ENCODE measurements around the gene TMEM129.

The TMEM129 gene

GRCh38 chr4:1741208-1741607, 20.1 kb upstream of the TMEM129 start:
- DNase-seq (ENCODE audit: extremely low read depth, insufficient read length) = no peak
- TF ChIP-seq CTCF (IDR thresholded peaks at IDR 0.05; ENCODE audit: insufficient read depth, low read length, poor library complexity, severe bottlenecking) = no peak

GRCh38 chr4:1740021-1740545, 19.0 kb upstream of the TMEM129 start:
- Histone ChIP-seq H3K36me3 (ENCODE audit: control insufficient read depth, insufficient read depth, low read length) (peaks cover 58% of the 10 kb centered on the region), H3K4me3 (replicated peaks; ENCODE audit: low read depth, low read length) (no peak overlapping the region), H3K27me3 (replicated peaks; ENCODE audit: control insufficient read depth, insufficient read depth, low read length) (no peaks in the 10 kb centered on the region)
- no peak for DNase-seq (ENCODE audit: extremely low read depth, insufficient read length)
- TF ChIP-seq CTCF (IDR thresholded peaks at IDR 0.05; ENCODE audit: insufficient read depth, low read length, poor library complexity, severe bottlenecking) = no peak

More at GRCh38 chr4:1741208-1741607, 20.1 kb upstream of the TMEM129 start:
- peaks cover 52% of the 10 kb centered on the region for H3K36me3 ChIP-seq (ENCODE audit: control insufficient read depth, insufficient read depth, low read length)
- no peaks in the 10 kb centered on the region for H3K27me3 ChIP-seq (replicated peaks; ENCODE audit: control insufficient read depth, insufficient read depth, low read length)
- no peak overlapping the region for H3K4me3 ChIP-seq (replicated peaks; ENCODE audit: low read depth, low read length)

- TF ChIP-seq CTCF (IDR thresholded peaks at IDR 0.05; ENCODE audit: insufficient read depth, low read length, poor library complexity, severe bottlenecking) = no peak
- Histone ChIP-seq H3K27me3 (replicated peaks; ENCODE audit: control insufficient read depth, insufficient read depth, low read length) (no peaks in the 10 kb centered on the region), H3K4me3 (replicated peaks; ENCODE audit: low read depth, low read length) (no peak overlapping the region), H3K36me3 (ENCODE audit: control insufficient read depth, insufficient read depth, low read length) (peaks cover 62% of the 10 kb centered on the region)
- no peak for DNase-seq (ENCODE audit: extremely low read depth, insufficient read length)
Measured at GRCh38 chr4:1739358-1739757, 18.2 kb upstream of the TMEM129 start.

- H3K36me3 ChIP-seq (ENCODE audit: control insufficient read depth, insufficient read depth, low read length) = peaks cover 60% of the 10 kb centered on the region
- TF ChIP-seq CTCF (IDR thresholded peaks at IDR 0.05; ENCODE audit: insufficient read depth, low read length, poor library complexity, severe bottlenecking) = no peak
Measured at GRCh38 chr4:1738410-1738809, 17.3 kb upstream of the TMEM129 start.

GRCh38 chr4:1737666-1738065, 16.5 kb upstream of the TMEM129 start:
- Histone ChIP-seq H3K4me3 (replicated peaks; ENCODE audit: low read depth, low read length) (no peak overlapping the region), H3K36me3 (ENCODE audit: control insufficient read depth, insufficient read depth, low read length) (peaks cover 63% of the 10 kb centered on the region), H3K27me3 (replicated peaks; ENCODE audit: control insufficient read depth, insufficient read depth, low read length) (no peaks in the 10 kb centered on the region)
- no peak for DNase-seq (ENCODE audit: extremely low read depth, insufficient read length)
- no peak for TF ChIP-seq CTCF (IDR thresholded peaks at IDR 0.05; ENCODE audit: insufficient read depth, low read length, poor library complexity, severe bottlenecking)

More at GRCh38 chr4:1738410-1738809, 17.3 kb upstream of the TMEM129 start:
- Histone ChIP-seq H3K4me3 (replicated peaks; ENCODE audit: low read depth, low read length) (no peak overlapping the region), H3K27me3 (replicated peaks; ENCODE audit: control insufficient read depth, insufficient read depth, low read length) (no peaks in the 10 kb centered on the region)
- DNase-seq (ENCODE audit: extremely low read depth, insufficient read length) = no peak

GRCh38 chr4:1736812-1737211, 15.7 kb upstream of the TMEM129 start:
- H3K4me3 ChIP-seq (replicated peaks; ENCODE audit: low read depth, low read length) = no peak overlapping the region
- no peaks in the 10 kb centered on the region for H3K27me3 ChIP-seq (replicated peaks; ENCODE audit: control insufficient read depth, insufficient read depth, low read length)
- no peak for DNase-seq (ENCODE audit: extremely low read depth, insufficient read length)
- H3K36me3 ChIP-seq (ENCODE audit: control insufficient read depth, insufficient read depth, low read length) = peaks cover 64% of the 10 kb centered on the region
- no peak for TF ChIP-seq CTCF (IDR thresholded peaks at IDR 0.05; ENCODE audit: insufficient read depth, low read length, poor library complexity, severe bottlenecking)

Data from GM06990 (cell line).